ENCODE data around the gene SIK2.
"Not testable (repeated sequence)": the region's sequence is repeated elsewhere in the genome, so short reads cannot be mapped to it uniquely, and the experiment has no call there.

Gene SIK2

GRCh38 chr11:111652184-111652583, 49.9 kb downstream of the SIK2 start:
- H3K4me2 ChIP-seq: no peak overlapping the region
- no peak overlapping the region for H3K4me3 ChIP-seq
- no peaks in the 10 kb centered on the region for H3K4me1 ChIP-seq
- TF ChIP-seq Cebpa-rat (IDR thresholded peaks at IDR 0.05): no peak
- H3K36me3 ChIP-seq: peaks cover 26% of the 10 kb centered on the region
- no peaks in the 10 kb centered on the region for H3K9me3 ChIP-seq
- H3K27ac ChIP-seq: no peak overlapping the region
- H4K20me1 ChIP-seq: no peaks in the 10 kb centered on the region
- no peaks in the 10 kb centered on the region for H3K27me3 ChIP-seq
- no peak overlapping the region for H3K9ac ChIP-seq

- H3K27ac ChIP-seq: no peak overlapping the region
- no peaks in the 10 kb centered on the region for H3K4me1 ChIP-seq
- TF ChIP-seq Cebpa-rat (IDR thresholded peaks at IDR 0.05): no peak
- H3K9ac ChIP-seq: no peak overlapping the region
- no peak overlapping the region for H3K4me3 ChIP-seq
- no peaks in the 10 kb centered on the region for H3K27me3 ChIP-seq
- H4K20me1 ChIP-seq: no peaks in the 10 kb centered on the region
- peaks cover 22% of the 10 kb centered on the region for H3K36me3 ChIP-seq
- H3K4me2 ChIP-seq: no peak overlapping the region
- no peaks in the 10 kb centered on the region for H3K9me3 ChIP-seq
Observed at GRCh38 chr11:111654601-111655000, 52.4 kb downstream of the SIK2 start.

GRCh38 chr11:111655924-111656323, 53.7 kb downstream of the SIK2 start:
- no peaks in the 10 kb centered on the region for H3K27me3 ChIP-seq
- H3K9ac ChIP-seq: no peak overlapping the region
- no peaks in the 10 kb centered on the region for H3K9me3 ChIP-seq
- no peaks in the 10 kb centered on the region for H3K4me1 ChIP-seq
- H3K4me3 ChIP-seq: no peak overlapping the region
- no peaks in the 10 kb centered on the region for H4K20me1 ChIP-seq
- H3K27ac ChIP-seq: no peak overlapping the region
- no peak overlapping the region for H3K4me2 ChIP-seq
- TF ChIP-seq Cebpa-rat (IDR thresholded peaks at IDR 0.05): no peak
- peaks cover 27% of the 10 kb centered on the region for H3K36me3 ChIP-seq

- H3K9me3 ChIP-seq: not testable (repeated sequence)
Observed at GRCh38 chr11:111657905-111658304, 55.7 kb downstream of the SIK2 start.

GRCh38 chr11:111658493-111658892, 56.2 kb downstream of the SIK2 start:
- H3K27ac ChIP-seq, H3K4me2 ChIP-seq, H3K27me3 ChIP-seq, H4K20me1 ChIP-seq, H3K4me1 ChIP-seq, H3K9ac ChIP-seq, H3K4me3 ChIP-seq, H3K9me3 ChIP-seq: not testable (repeated sequence)
- H3K36me3 ChIP-seq: peaks cover 24% of the 10 kb centered on the region

More at GRCh38 chr11:111657905-111658304, 55.7 kb downstream of the SIK2 start:
- not testable (repeated sequence) for H3K9ac ChIP-seq, H3K4me2 ChIP-seq, H4K20me1 ChIP-seq, H3K4me1 ChIP-seq, H3K4me3 ChIP-seq, H3K27me3 ChIP-seq, H3K27ac ChIP-seq
- H3K36me3 ChIP-seq: peaks cover 30% of the 10 kb centered on the region

- Histone ChIP-seq H3K4me3 (no peak overlapping the region), H3K9me3 (peaks cover 4% of the 10 kb centered on the region; the same call in 1 of the 2 replicates), H4K20me1 (peaks cover 12% of the 10 kb centered on the region; the same call in 1 of the 2 replicates), H3K4me1 (peaks cover 13% of the 10 kb centered on the region), H3K9ac (no peak overlapping the region), H3K4me2 (no peak overlapping the region), H3K27ac (no peak overlapping the region), H3K36me3 (peaks cover 28% of the 10 kb centered on the region), H3K27me3 (no peaks in the 10 kb centered on the region)
- no peak for TF ChIP-seq Cebpa-rat (IDR thresholded peaks at IDR 0.05)
Observed at GRCh38 chr11:111659201-111660115, 57.2 kb downstream of the SIK2 start.

- Histone ChIP-seq H3K36me3 (peaks cover 23% of the 10 kb centered on the region), H4K20me1 (peaks cover 24% of the 10 kb centered on the region), H3K9me3 (peaks cover 4% of the 10 kb centered on the region; the same call in 1 of the 2 replicates), H3K9ac (no peak overlapping the region), H3K27ac (no peak overlapping the region), H3K4me3 (no peak overlapping the region), H3K4me2 (no peak overlapping the region), H3K4me1 (peaks cover 13% of the 10 kb centered on the region), H3K27me3 (no peaks in the 10 kb centered on the region)
- no peak for TF ChIP-seq Cebpa-rat (IDR thresholded peaks at IDR 0.05)
Observed at GRCh38 chr11:111660822-111661221, 58.6 kb downstream of the SIK2 start.

- H3K4me1 ChIP-seq: peaks cover 13% of the 10 kb centered on the region
- no peak for TF ChIP-seq Cebpa-rat (IDR thresholded peaks at IDR 0.05)
Observed at GRCh38 chr11:111663820-111664219, 61.6 kb downstream of the SIK2 start.

GRCh38 chr11:111665777-111666176, 63.5 kb downstream of the SIK2 start:
- no peak overlapping the region for H3K4me3 ChIP-seq
- H3K27me3 ChIP-seq: no peaks in the 10 kb centered on the region
- no peak overlapping the region for H3K4me2 ChIP-seq
- H3K4me1 ChIP-seq: peaks cover 13% of the 10 kb centered on the region
- no peak overlapping the region for H3K9ac ChIP-seq
- peaks cover 30% of the 10 kb centered on the region for H3K36me3 ChIP-seq
- no peak for TF ChIP-seq Cebpa-rat (IDR thresholded peaks at IDR 0.05)
- no peak overlapping the region for H3K27ac ChIP-seq
- H3K9me3 ChIP-seq: peaks cover 4% of the 10 kb centered on the region; the same call in 1 of the 2 replicates
- peaks cover 50% of the 10 kb centered on the region for H4K20me1 ChIP-seq

More at GRCh38 chr11:111663820-111664219, 61.6 kb downstream of the SIK2 start:
- Histone ChIP-seq H3K4me3 (no peak overlapping the region), H3K27me3 (no peaks in the 10 kb centered on the region), H4K20me1 (peaks cover 46% of the 10 kb centered on the region), H3K27ac (no peak overlapping the region), H3K4me2 (peak overlapping the region; percentile 42), H3K9me3 (peaks cover 4% of the 10 kb centered on the region; the same call in 1 of the 2 replicates), H3K9ac (no peak overlapping the region), H3K36me3 (peaks cover 32% of the 10 kb centered on the region)

GRCh38 chr11:111668980-111669379, 66.7 kb downstream of the SIK2 start:
- H3K9me3 ChIP-seq: no peaks in the 10 kb centered on the region
- H3K27me3 ChIP-seq: no peaks in the 10 kb centered on the region
- peaks cover 48% of the 10 kb centered on the region for H4K20me1 ChIP-seq
- H3K27ac ChIP-seq: no peak overlapping the region
- peaks cover 44% of the 10 kb centered on the region for H3K36me3 ChIP-seq
- no peak overlapping the region for H3K9ac ChIP-seq
- no peak for TF ChIP-seq Cebpa-rat (IDR thresholded peaks at IDR 0.05)
- H3K4me3 ChIP-seq: no peak overlapping the region
- no peak overlapping the region for H3K4me2 ChIP-seq
- H3K4me1 ChIP-seq: peaks cover under 1% of the 10 kb centered on the region; the same call in 1 of the 2 replicates
